ENCODE results near the gene POLDIP3.

The POLDIP3 gene

GRCh38 chr22:42596863-42597530, 17.7 kb downstream of the POLDIP3 start:
- TF ChIP-seq TAF1 (IDR thresholded peaks at IDR 0.05; ENCODE audit: borderline replicate concordance, insufficient read depth, low read length) (no peak), REST (IDR thresholded peaks at IDR 0.05; ENCODE audit: insufficient read depth in 1 of 2, low read depth in 2 of 2, low read length in 2 of 2) (no peak), SIN3A (IDR thresholded peaks at IDR 0.05; ENCODE audit: borderline replicate concordance, insufficient read depth, low read length) (no peak), FOXP2 (optimal IDR thresholded peaks at IDR 0.05; ENCODE audit: borderline replicate concordance, extremely low read depth, extremely low read length, insufficient read depth) (no peak), POLR2AphosphoS5 (IDR thresholded peaks at IDR 0.05; ENCODE audit: low read depth, low read length) (no peak)

- no peak for TF ChIP-seq POLR2AphosphoS5 (IDR thresholded peaks at IDR 0.05; ENCODE audit: low read depth, low read length)
- no peak for TF ChIP-seq TAF1 (IDR thresholded peaks at IDR 0.05; ENCODE audit: borderline replicate concordance, insufficient read depth, low read length)
- no peak for TF ChIP-seq FOXP2 (optimal IDR thresholded peaks at IDR 0.05; ENCODE audit: borderline replicate concordance, extremely low read depth, extremely low read length, insufficient read depth)
These were observed 18.3 kb downstream of the POLDIP3 start for GRCh38 chr22:42596336-42596735.

DNA sequence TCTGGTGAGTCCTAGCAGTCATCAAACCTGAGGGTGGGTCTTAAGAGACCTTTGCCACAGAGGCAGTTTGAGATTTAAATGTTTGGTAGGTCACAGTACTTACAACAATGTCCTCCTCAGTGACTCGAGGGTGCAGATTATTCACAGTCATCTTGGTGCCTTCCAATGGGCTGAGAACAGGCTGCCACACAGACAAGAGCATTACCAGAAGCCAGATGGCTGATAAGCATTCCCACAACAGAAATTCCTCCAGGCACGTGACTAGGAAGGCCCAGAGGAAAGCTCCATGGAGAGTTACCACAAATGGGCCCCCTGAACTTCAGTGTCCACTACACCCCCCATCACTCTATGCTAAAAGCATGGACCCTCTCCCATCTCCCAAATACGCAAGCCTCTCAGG, 19.2 kb downstream of the POLDIP3 start:
- TF ChIP-seq FOXP2 (optimal IDR thresholded peaks at IDR 0.05; ENCODE audit: borderline replicate concordance, extremely low read depth, extremely low read length, insufficient read depth) (no peak), REST (IDR thresholded peaks at IDR 0.05; ENCODE audit: insufficient read depth in 1 of 2, low read depth in 2 of 2, low read length in 2 of 2) (no peak), SIN3A (IDR thresholded peaks at IDR 0.05; ENCODE audit: borderline replicate concordance, insufficient read depth, low read length) (no peak), POLR2AphosphoS5 (IDR thresholded peaks at IDR 0.05; ENCODE audit: low read depth, low read length) (no peak), TAF1 (IDR thresholded peaks at IDR 0.05; ENCODE audit: borderline replicate concordance, insufficient read depth, low read length) (no peak)

DNA sequence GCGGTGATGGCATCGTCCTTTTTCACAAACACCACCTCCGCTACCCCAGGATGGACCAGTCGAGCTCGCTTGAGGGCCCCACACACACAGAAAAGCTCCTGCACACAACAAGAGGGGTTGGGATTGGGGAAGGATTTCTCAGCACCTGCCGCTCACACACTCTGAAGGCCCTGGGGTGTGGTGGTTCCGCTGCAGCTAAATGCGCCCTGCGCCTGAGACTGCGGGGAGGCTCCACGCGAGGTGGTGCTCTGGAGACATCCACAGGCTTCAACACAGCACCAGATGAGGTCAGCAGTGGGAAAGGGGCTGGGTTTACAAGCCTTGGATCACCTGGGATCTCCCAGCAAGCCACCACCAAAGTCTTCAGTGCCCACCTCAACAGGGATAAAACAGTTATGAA, 22.7 kb downstream of the POLDIP3 start:
- TF ChIP-seq REST (IDR thresholded peaks at IDR 0.05; ENCODE audit: insufficient read depth in 1 of 2, low read depth in 2 of 2, low read length in 2 of 2), result no peak
- no peak for TF ChIP-seq TAF1 (IDR thresholded peaks at IDR 0.05; ENCODE audit: borderline replicate concordance, insufficient read depth, low read length)
- no peak for TF ChIP-seq POLR2AphosphoS5 (IDR thresholded peaks at IDR 0.05; ENCODE audit: low read depth, low read length)
- no peak for TF ChIP-seq FOXP2 (optimal IDR thresholded peaks at IDR 0.05; ENCODE audit: borderline replicate concordance, extremely low read depth, extremely low read length, insufficient read depth)
- no peak for TF ChIP-seq SIN3A (IDR thresholded peaks at IDR 0.05; ENCODE audit: borderline replicate concordance, insufficient read depth, low read length)

DNA sequence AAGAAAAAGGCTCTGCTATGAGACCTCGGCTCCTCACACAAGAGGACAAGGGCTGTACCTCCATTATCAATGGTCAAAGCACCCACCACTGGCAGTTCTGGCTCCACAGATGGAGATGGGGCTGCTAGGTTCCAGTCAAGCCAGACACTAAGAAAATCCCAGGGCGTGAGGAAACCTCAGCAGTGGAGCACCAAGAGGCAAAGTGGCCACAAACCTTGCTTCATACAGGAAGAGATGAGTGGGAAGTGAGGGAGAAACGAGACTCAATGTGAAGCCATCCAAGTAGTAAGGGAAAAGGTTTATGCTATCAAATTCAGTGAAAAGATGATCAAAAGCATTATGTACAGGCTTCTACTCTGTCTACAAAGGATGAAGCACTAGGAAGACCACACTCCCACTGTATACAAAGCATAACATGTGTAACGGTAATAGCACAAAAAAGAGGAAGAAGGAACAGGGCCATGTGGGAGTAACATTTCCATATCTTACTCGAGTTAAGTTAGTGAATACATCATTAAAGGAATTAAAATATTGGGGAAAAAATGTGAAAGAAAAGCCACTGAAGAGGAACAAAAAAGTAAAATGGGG, 27.0 kb downstream of the POLDIP3 start:
- TF ChIP-seq POLR2AphosphoS5 (IDR thresholded peaks at IDR 0.05; ENCODE audit: low read depth, low read length), result no peak
- no peak for TF ChIP-seq FOXP2 (optimal IDR thresholded peaks at IDR 0.05; ENCODE audit: borderline replicate concordance, extremely low read depth, extremely low read length, insufficient read depth)
- TF ChIP-seq TAF1 (IDR thresholded peaks at IDR 0.05; ENCODE audit: borderline replicate concordance, insufficient read depth, low read length), result no peak
- no peak for TF ChIP-seq REST (IDR thresholded peaks at IDR 0.05; ENCODE audit: insufficient read depth in 1 of 2, low read depth in 2 of 2, low read length in 2 of 2)
- TF ChIP-seq SIN3A (IDR thresholded peaks at IDR 0.05; ENCODE audit: borderline replicate concordance, insufficient read depth, low read length), result no peak

Data from PFSK-1 (cell line).